Frontal cortex (tissue), 4 donors: ENCODE measurements around the gene ELMO2. TPM values are rescaled to one million over a fixed set of nuclear protein-coding genes. Genes with fewer than 3 reads are reported as not detected.

Source experiments
- DNase-seq, 2 donors: peaks; one replicate each; pipeline ENCODE4 v3.0.0; 2012; ENCODE audit warnings: low spot score in 2 of 2
- FAIRE-seq: peaks from 2 replicates; lab custom pipeline; 2012; peaks lifted over from hg19 to GRCh38; lab: Jason Lieb, UNC
- total RNA-seq: library from RNA; depleted of rRNA; stranded (reverse); fragments of >200 nt; gene quantifications from one replicate; pipeline ENCODE4 v1.2.3, GENCODE V29; 2014
- donor health status: control.
- donor health status: control.
- donor health status: control.

The ELMO2 gene
- total RNA-seq, 1 donor from 2014 or later = 43.2 TPM

- no peak for DNase-seq
- no peak for FAIRE-seq
Measured at GRCh38 chr20:46341074-46342009, 65.1 kb downstream of the ELMO2 start.

- FAIRE-seq = no peak
- no peak for DNase-seq
Measured at GRCh38 chr20:46339037-46339436, 67.4 kb downstream of the ELMO2 start.

GRCh38 chr20:46336735-46337134 lies 69.7 kb downstream of the ELMO2 start:
- DNase-seq (no peak), FAIRE-seq (no peak)

- FAIRE-seq = no peak
Measured at GRCh38 chr20:46334303-46334904, 72.0 kb downstream of the ELMO2 start.

GRCh38 chr20:46333161-46333991 lies 73.0 kb downstream of the ELMO2 start:
- FAIRE-seq (no peak), DNase-seq (no peak)

More at GRCh38 chr20:46334303-46334904, 72.0 kb downstream of the ELMO2 start:
- no peak for DNase-seq

- FAIRE-seq (no peak), DNase-seq (no peak)
Measured at GRCh38 chr20:46332373-46333160, 73.8 kb downstream of the ELMO2 start.

- no peak for DNase-seq
- no peak for FAIRE-seq
Measured at GRCh38 chr20:46331611-46332361, 74.6 kb downstream of the ELMO2 start.

GRCh38 chr20:46330831-46331371 lies 75.5 kb downstream of the ELMO2 start:
- FAIRE-seq = no peak
- no peak for DNase-seq

- FAIRE-seq = no peak
- DNase-seq = no peak
Measured at GRCh38 chr20:46330072-46330763, 76.2 kb downstream of the ELMO2 start.

- FAIRE-seq = no peak
Measured at GRCh38 chr20:46328200-46328882, 78.1 kb downstream of the ELMO2 start.

GRCh38 chr20:46327557-46327956 lies 78.9 kb downstream of the ELMO2 start:
- FAIRE-seq = no peak
- no peak for DNase-seq

More at GRCh38 chr20:46328200-46328882, 78.1 kb downstream of the ELMO2 start:
- DNase-seq = no peak

- FAIRE-seq = no peak
- DNase-seq = no peak
Measured at GRCh38 chr20:46325789-46326188, 80.6 kb downstream of the ELMO2 start.

- DNase-seq (no peak), FAIRE-seq (no peak)
Measured at GRCh38 chr20:46324960-46325703, 81.3 kb downstream of the ELMO2 start.

GRCh38 chr20:46324379-46324778 lies 82.0 kb downstream of the ELMO2 start:
- FAIRE-seq (no peak), DNase-seq (no peak)

- no peak for DNase-seq
- no peak for FAIRE-seq
Measured at GRCh38 chr20:46323557-46323956, 82.9 kb downstream of the ELMO2 start.

GRCh38 chr20:46322641-46323040 lies 83.8 kb downstream of the ELMO2 start:
- FAIRE-seq = no peak
- DNase-seq = no peak

GRCh38 chr20:46317685-46318177 lies 88.7 kb downstream of the ELMO2 start:
- no peak for FAIRE-seq
- DNase-seq = no peak
